ENCODE data around the gene ADCY4.
A peak's percentile ranks its signal among the peaks of the same experiment; 100 is the strongest.

The ADCY4 gene

DNA sequence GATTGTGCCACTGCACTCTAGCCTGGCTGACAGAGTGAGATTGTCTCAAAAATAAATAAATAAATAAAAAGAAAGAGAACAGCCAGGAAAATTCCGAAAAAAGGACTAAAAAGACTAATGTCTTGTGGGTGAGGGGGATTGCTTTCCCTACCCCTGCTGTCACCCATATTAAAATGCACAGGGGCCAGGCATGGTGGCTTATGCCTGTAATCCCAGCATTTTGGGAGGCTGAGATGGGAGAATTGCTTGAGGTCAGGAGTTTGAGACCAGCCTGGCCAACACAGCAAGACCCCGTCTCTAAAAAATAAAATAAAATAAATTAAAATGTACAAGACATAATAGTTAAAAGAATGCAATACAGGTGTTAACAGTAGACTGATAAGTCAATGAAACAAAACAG is 41.3 kb downstream of the ADCY4 start:
- DNase-seq: no peak

DNA sequence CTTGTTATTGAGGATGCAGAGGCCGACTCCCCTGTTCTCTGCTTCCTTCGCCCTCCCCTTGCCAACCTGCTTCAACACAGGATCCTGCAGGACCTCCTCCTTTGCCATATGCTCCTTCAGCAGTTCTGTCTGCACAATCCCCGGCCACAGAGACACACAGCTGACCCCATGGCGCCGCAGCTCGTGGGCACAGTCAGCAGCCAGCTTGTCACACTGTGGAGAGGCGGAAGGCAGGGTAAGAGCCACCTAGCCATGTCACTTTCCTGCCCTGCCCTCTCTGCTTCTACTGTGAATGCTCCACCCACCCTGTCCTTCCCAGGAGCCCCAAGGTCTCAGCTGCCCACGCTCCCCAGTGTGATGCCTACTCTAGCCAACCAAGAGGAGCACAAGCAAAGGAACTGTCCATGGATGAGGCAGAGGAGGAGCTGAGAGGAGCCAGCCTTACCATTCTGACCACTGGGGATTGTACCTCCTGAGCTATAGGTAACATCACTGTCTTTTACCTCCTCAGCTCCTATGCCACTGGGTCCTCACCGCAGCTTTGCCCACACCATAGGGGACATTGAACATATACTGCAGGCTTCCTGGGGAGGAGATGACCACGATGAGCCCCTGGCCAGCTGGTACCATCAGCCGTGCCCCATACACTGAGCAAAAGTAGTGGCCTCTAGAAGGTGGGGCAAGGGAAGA is 42.6 kb downstream of the ADCY4 start:
- DNase-seq: no peak

DNA sequence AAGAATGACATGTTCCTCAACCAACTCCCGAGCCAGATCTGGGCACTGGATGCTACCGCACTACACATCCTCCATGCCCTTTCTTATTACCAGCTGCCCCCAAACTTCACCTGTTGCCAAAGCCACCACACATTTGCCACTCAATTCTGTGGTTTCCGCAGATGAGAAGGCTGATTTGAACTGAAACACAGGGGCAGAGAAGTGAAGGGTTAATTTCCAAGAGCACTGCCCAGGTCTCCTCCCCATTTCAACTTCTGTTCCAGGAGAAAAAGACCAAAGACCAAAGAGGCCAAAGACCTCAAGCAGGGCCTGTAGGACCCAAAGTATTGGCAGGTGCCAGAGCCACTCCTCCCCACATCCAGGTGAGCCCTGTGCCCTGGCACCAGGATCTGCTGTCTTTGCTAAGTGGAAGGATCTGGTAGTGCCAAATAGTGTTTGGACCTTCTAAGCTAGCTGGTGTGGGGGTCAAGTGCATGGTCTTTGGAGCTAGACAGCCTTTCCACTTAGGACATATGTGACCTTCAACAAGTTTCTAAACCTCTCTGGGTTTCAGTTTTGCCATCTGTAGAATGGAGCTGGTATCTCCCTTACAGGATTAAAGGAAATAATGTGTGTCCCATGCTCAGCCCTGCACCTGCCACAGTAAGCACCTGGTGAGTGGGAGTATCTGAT is 43.3 kb downstream of the ADCY4 start:
- DNase-seq: no peak

DNA sequence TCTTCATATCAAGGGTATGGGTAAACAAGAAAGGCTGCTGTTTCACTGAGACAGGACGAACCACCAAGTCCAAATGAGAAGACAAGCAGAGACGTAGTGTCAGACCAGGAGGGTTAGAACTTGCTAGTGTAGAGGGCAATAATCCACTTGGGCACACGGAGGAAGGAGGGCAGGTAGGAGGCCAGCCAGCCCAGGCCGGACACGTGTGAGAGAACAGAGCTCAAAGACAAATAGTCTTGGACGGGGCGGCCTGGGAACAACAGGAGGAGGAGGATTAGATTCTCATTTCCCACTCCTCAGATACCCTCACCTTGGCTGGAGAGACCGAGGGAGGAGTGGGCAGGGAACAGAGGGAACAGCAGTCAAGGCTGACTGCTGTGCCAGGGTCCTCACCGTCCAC is 44.1 kb downstream of the ADCY4 start:
- no peak for DNase-seq

DNA sequence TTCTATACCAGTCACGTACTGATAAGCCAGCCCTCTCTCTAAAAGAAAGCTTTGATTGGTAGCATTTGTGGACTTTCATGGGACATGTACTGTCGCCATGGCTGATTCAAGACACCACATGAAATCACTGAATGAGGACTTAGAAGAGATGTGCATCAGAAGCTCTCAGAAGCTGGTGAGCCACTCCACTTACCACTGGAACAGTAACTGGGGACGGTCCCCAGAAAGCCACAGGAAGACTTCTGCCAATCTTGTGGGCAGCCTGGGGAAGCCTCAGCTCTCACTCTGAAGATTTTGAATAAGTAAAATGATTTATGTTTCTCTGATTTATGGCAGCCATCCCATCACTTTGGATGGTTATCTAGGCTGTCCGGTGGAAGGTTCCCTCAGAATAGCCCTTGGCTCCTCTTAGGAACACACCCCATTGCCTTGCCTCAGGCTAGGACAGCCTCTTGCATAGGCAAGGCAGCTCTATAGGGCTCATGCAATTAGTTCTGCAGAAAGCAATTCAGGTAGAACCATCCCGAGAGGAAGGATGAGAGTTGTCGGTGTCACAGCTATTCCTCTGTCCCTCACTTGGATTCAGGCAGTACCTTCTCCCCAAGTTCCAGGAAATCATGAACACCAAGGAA is 45.1 kb downstream of the ADCY4 start:
- no peak for DNase-seq

DNA sequence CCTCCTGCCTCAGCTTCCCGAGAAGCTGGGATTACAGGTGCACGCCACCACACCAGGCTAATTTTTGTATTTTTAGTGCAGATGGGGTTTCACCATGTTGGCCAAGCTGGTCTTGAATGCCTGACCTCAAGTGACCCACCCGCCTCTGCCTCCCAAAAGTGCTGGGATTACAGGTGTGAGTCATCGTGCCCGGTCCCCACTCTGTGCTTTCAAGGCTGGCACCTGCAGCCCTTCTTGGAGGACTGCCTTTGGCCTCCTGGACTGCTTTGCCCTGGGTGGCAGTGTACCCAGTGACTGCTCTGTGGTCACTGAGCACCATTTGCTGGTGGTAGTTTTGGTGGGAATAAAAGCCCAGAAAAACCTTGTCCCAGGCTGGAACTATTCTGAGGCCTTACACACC is 47.9 kb downstream of the ADCY4 start:
- no peak for DNase-seq

DNA sequence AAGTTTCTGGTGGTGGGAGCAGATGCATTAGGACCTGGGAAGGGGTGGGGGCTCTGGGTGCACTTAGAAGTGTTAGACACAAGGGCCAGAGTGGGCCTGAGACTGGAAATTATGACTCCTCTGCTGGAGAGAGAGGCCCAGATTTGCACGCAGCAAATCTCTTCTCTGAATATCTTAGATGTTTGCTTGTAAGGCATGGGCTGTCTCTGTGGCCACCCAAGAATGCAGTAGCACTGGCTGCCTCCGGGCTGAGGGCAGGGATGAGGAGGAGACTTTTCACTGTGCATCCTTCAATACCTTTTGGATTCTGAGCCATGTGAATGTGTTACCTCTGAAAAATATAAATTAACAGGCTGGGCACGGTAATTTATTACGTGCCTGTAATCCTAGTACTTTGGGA is 49.5 kb downstream of the ADCY4 start:
- DNase-seq: no peak

DNA sequence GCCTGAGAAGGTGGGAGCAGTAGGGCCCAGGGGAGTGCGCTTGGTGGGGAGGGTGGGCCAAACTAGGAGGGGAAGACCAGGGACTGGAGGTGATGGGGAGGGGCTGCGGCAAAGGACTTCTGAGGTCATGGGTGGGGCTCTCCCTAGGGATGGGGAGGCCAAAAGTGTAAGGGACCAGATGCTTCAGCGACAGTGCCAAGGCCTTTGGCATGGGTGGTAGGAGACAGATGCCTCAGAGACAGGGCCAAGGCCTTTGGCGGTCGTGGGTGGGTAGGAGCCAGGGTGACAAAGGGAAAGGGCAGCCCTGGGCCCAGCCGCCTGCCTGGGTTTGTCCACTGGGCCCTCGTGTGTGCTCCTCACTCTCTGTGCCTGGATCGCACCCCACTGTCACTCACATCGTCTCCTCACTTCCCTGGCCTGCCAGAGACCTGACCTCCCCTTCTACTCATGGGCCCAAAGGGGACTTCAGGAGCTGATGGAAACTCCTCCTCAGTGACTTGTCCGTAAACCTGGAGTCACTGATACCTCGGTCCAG is 50.3 kb downstream of the ADCY4 start:
- no peak for DNase-seq

DNA sequence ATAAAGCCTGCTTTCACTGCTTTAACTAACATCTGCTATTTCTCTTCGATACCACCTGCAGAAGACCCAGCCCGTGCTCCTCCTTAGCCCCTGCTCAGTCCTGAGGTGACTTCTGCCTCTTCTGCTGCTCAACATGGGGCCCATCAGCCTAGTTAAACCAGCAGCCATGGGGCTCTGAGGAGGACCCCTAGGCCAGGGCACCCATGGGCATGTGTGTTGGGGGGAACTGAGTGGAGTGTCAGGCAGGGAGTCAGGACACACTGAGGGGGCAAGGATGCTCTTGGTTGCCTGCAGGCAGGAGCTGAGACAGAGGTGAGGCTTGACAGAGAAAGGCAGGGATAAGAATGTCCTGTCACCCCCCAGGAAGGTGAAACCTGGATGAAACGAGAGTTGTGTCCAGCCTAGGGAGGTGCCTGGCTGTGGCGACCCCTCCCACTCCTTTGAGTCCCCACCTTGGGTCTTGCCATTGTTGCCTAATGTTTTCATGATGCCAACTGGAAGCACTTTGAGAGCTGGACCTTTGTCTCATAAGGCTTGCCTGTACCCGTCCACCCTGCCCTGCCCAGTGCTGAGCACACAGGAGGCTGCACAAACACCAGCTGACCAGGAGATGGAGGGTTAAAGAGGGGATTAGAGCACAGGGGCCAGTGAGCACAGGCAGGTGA is 50.9 kb downstream of the ADCY4 start:
- no peak for DNase-seq

DNA sequence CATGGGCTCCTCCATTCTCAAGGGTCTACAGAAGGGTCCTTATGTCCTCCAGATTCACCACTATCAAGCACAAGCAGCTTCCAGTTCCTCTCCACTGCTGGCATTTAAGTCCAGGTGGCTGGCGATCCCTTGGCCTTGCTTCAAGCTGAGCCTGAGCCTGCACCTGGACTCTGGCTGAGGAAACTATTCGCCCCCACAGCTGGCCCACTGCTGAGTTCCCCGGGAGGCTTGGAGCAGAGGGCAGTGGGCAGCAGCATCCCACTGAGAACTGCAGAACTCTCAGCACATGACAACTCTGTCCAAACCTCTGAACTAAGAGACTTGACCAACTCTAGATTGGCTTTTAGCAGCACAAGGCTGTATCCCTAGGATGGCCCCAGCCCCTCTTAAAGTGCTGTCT is 52.1 kb downstream of the ADCY4 start:
- DNase-seq: no peak

DNA sequence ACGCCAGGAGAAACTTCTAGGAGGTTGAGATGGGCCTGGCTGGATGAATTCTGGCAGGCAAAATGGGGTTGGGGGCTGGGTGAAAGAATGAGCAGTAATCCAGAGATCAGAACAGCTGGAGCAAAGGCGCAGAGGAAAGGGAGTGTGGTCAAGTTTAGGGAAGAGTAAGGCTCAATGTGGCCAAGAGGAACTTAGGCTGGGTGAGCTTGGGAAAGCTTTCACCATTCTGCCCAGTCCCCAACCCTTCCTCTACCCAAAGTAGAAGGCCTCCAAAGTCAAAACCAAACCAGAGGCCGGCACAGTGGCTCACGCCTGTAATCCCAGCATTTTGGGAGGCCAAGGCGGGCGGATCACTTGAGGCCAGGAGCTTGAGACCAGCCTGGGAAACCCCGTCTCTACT is 53.2 kb downstream of the ADCY4 start:
- DNase-seq: peak; percentile 36

DNA sequence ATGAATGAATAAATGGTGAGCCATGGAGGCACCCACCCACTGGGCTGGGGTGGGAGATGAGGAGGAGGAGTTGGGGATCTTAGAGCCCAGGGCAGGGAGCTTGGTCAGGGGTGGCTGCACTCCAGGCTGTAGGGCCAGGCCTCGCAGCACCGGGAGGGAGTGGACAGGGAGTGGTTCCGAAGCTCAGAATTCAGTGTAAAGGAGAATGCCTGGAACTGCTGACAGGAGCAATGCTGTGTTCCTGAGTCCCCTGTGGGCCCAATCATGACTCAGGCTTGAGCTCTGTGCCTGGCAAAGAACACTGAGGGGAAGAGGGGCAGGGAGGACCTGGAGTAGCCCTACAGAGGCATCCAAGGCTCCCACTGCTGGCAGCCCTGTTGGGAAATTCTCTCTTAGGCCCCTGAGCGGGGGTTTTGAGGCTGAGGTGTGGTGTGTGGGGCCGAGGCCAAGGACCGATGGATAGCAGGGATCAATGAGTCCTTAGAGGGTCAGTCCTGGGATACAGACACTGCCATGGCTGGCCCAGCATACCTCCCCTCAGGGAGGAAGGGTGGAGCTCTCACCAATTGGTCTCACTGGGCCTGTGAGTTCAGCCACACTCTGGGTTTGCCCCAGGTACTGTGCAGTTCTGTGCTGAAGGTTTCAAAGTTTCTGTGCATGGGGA is 53.9 kb downstream of the ADCY4 start:
- DNase-seq: no peak

DNA sequence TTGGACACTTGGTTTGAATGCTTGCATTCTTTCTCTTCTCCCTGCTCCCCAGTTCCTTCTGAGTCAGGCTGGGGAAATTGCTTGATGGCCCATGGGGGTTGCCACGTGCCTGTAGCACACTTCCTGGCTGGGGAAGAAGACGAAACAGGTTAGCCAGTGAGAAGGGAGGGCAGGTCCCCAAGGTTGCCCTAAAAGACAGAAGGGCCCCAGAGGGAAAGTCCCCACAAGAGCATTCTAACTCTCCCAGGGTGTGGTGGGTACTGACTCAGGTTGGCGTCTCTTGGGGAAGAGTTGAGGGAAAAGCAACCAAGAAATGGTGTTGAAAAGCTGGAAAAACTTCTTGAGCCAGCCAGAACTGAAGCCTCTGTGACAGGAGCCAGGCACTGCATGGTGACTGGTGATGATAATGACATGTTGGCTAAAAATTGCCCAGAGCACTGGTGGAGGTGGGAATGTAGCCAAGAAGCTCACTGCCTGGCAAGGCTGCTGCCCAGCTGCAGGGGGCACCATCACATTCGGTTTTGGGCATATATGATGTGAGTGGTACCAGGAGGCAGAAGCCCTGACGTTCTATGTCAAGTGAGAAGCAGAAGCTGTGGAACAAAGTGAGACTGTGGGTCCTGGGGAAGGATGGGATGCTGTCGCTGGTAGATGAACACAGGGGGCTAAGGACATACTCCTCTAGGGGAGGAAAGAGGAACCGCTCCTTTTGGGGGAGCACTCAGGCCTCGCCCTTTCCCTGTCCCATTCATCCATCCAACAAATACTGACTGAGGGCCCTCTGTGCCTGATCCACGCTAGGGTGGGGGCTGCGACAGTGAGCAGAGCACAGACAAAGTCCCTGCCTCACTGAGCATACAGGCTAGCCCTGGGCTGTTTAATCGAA is 55.3 kb downstream of the ADCY4 start:
- peak; percentile 70 for DNase-seq

DNA sequence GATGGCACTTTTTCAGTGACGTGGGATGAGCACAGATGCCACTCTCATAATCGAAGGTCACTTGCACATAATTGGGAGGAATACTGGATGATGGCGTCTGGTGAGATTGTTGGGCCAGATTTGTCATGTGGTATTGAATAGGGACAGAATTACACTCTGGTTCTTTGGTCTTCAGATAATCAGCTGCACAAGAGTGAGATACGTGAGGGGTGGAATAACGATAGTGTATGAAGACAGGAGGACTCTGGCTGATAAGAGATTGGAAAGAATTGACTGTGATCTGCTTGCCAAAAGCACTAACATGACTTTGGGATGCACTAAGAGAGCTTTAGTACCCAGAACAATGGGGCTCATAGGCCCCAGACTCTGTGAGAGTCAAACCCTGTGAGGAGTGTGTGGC is 56.4 kb downstream of the ADCY4 start:
- DNase-seq: no peak

DNA sequence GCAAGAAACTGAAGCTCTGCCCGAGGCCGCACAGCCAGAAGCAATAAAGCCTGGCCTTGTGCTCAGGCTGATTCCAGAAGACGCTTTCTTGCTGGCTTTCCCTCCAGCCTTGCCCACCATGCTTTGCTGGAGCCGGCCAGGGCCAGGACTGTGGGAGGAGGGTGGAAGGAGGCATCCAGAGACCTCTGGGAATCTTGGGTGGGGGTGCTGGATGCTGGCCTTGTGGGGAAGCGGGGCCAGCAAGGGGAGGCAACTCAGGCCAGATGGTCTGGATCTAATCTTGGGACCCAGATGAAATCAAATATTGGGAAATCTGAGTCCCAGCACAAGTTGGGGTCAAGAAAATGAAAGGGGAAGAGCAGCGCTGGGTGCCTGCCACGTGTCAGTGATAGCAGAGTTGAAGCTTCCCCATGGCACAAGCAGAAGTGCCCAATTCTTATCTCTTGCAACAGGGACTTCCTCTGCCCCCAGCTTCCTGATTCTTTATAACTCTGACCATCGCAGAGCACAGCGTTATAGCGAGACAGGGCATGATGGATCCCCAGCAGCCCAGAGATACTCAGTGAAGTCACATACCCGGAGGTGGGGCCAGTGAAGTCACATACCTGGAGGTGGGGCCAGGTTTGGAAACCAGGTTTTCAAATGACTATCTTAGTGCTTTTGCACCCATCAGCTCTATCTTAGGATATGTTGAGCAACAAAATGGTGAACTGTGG is 57.1 kb downstream of the ADCY4 start:
- peak; percentile 84 for DNase-seq

DNA sequence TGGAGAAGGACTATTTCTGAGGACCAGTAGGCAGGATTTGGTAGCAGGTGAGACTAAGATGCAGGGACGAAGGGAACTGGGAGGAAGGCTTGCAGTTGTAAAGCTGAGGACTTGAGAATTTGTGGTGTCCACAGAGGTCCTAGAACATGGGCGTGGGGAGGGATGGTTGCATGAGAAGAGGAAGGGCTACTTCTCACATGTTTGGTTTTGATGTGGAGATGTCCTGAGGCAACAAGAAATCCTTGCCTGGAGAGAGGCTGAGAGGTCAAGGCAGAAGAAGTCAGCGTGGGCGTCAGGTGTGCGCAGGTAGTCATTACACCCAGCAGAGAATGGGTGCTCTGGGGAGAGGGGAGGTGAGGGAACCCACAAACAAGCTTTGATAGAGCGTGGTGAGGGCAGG is 57.8 kb downstream of the ADCY4 start:
- DNase-seq: no peak

DNA sequence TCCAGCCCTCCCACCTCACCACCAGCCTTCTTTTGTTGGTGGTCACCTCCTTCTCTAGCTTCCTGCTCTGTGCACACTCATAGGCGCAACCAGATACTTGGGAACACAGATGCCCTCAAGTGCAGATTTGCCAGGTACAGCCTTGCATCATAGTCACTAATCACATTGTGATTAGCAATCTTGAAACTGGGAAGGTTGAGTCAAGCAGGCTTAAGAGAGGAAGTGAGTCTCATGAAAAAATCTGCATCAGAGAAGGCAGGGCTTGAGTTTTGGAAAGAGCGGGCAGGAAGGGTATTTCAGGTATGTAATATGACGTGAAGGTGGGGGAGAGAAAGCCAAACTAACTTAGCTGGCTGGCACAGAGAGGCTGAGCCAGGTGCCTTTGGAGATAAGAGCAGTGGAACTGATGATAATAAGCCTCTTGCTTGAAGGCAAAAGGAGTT is 60.7 kb downstream of the ADCY4 start:
- peak; percentile 87 for DNase-seq

DNA sequence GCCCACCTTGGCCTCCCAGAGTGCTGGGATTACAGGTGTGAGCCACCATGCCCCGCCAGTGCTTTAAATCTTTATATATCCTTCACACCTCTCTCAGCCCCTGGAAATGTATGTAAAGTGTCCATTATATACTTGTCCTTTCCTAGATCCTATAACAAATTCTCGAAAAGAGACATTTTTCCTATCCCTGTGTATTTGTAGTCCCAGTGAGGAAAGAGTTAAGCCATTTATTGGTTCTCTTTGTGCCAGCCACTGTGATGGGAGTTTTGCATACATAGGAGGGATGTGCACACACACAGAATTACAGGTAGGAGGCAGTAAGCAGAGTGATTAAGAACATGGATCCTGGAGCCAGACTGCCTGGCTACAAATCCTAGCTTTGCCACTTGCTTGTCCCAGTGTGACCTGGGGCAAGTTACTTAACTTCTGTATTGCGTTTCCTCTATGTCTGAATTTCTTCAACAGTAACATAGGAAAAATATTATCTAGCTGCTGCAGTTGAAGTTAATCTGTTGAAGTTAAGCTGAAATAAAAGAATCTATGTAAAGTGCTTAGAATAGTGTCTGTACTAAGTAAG is 61.4 kb downstream of the ADCY4 start:
- DNase-seq: peak; percentile 32

DNA sequence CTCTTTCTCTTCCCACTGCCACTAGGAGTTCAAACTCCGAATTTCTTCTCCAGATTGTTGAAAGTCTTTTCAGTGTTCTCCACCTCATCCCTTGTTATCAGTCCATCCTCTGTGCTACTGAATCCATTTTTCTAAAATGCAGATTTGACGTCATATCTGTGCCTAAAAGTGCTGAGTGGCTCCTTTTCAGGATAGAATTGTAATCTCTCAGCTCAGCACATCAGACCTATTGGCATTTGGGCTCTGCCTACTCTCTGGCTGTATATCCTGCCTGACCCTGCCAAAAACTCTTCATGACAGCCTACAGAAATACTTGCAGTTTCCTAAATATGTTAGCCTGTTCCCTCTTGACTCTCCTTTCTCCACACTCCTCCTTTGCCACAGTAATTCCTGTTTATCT is 62.4 kb downstream of the ADCY4 start:
- DNase-seq: no peak

DNA sequence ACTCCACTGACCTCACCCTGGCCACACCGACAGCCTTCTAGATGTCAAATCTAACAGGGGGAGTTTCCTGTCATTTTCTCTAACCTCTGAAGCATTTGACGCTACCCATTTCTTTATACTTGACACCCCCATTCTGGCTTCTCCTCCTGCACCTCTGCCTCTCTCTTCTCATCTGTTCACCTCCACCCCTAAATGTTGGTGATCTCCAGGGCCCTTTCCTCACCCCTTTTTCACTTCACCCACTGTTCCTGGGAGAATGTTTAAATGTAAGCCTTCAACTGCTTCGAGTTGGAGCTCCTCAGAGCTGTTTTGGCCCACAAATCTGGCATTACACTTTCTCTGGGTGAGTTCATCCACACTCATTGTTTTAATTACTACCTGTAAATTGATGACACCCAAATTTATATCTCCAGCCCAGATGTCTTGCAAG is 63.0 kb downstream of the ADCY4 start:
- no peak for DNase-seq
